ENCODE results near the gene MAML1.
"Not testable (repeated sequence)": the region's sequence is repeated elsewhere in the genome, so short reads cannot be mapped to it uniquely, and the experiment has no call there.

Gene MAML1

GRCh38 chr5:179732412-179732917 is at the start of gene MAML1:
Gene MAML1, plus strand, starts transcription at chr5:179732822. Its CDS starts 291 bp downstream, at chr5:179733113.
- peak; percentile 100 for DNase-seq

DNA sequence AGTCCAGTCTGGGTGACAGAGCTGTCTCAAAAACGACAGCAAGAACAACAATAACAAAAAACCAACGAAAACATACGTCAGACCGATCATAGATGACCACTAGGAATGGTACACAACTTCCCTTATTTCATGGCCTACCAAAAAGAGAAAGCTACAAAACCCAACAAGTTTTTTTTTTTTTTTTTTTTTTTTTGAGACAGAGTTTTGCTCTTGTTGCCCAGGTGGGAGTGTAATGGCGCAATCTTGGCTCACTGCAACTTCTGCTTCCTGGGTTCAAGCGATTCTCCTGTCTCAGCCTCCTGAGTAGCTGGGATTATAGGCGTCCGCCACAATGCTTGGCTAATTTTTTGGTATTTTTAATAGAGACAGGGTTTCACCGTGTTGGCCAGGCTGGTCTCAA is 43.4 kb upstream of the MAML1 start:
- not testable (repeated sequence) for DNase-seq

DNA sequence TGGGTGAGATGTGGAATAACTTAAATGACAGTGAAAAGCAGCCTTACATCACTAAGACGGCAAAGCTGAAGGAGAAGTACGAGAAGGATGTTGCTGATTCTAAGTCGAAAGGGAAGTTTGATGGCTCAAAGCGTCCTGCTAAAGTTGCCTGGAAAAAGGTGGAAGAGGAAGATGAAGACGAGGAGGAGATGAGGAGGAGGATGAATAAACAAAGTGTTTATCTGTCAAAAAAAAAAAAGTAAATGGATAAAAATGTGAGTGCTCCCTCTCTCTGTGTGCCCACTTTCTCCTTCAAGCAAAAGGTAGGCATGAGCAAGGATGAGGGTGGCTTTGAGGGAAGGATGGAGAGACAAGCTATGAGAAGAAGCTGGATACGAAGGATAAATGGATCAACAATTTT is 38.1 kb upstream of the MAML1 start:
- DNase-seq: no peak

DNA sequence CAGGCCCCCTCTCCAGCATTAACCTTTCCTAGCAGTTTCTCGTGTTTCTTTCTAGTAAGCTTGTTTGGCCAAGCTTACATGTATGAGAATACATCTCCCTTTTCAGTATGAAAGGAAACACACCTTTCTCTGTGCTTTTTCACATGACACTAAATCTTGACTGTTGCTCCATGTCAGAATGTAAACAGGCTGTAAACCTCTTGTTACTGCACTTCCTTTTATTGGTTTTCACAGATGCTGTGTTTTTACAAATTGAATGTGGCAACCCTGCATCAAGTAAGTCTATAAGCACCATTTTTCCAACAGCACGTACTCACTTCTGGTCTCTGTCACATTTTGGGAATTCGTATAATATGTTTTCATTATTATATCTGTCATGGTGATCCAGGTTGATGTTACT is 36.0 kb upstream of the MAML1 start:
- no peak for DNase-seq

GRCh38 chr5:179697108-179697507 is 35.5 kb upstream of the MAML1 start:
- no peak for DNase-seq

- not testable (repeated sequence) for DNase-seq
Observed at GRCh38 chr5:179697543-179697942, 35.1 kb upstream of the MAML1 start.

DNA sequence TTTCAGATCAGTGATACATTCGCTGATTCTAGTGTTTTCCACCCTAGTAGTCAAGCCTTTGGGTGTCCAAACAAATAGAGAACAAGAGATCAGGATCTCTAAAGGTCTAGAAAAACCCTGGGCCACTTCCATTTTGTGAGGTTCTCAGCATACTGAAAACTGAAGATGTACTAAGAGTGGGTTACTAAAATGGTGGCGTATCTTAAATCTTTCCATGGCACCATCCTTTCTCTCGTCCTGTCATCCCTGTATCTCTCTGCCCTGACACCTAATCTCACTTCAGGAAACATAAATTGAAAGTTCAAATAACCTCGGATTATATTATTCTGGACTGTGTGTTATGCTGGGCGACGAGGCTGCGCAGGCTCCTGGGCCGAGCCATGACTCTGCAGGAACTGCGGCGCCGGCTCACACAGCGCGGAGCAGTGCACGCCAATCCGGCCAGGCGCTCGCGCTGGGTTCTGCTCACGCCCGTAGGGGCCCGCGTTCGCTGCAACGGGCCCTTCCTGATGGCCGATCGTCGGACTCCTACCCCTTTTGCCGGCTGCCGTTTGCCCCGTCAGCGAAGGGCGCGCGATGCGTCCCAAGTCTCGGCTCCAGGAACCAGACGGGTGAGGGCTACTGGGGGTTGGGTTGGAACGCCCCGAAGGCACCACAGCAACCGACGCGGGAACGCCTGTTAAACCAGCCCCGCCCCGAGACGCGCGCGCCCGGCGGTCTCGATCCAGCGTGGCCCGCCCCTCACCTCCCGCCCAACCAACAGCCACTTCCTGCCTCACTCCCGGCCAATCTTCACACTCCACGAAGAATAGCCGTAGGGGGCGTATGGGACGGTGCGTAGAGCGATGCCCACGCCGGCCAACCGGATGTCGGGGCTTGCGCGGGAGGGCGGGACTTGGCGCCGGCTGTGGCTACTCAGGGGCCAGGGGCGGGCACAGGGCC is 34.4 kb upstream of the MAML1 start:
- peak; percentile 97 to 99 for DNase-seq

DNA sequence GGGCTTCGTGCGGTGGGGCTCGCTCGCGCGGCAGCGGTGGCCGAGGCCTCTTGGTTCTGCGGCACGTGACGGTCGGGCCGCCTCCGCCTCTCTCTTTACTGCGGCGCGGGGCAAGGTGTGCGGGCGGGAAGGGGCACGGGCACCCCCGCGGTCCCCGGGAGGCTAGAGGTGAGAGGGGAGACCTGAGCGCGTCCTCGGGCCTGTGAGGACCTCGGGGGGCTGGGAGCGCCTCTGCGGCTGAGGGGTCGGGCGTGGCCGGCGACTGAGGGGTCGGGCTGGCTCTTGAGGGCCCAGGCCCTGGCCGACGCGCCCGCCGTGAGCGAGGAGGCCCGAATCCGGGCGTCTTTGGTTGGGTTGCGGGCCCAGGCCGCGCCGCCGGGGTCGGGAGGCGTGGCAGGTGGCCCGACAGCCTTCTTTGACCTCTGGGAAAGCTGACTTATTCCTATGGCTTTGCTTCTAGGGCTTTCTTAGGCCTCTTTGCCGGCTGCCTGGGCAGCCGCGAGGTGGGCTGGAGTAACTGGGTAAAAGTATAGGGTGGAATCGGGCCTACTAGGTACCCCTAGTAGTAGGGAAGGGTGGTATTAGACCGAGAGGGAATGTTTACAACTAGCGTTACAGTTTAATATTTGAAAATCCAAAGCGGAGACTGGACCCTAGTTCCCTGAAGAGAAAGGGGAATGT is 33.5 kb upstream of the MAML1 start, which contains the start of gene CANX:
Gene CANX, plus strand, starts transcription at position 33 of the 681 bp plus-strand sequence. CDS start 6,715 bp downstream, outside the sequence.
- no peak for DNase-seq

DNA sequence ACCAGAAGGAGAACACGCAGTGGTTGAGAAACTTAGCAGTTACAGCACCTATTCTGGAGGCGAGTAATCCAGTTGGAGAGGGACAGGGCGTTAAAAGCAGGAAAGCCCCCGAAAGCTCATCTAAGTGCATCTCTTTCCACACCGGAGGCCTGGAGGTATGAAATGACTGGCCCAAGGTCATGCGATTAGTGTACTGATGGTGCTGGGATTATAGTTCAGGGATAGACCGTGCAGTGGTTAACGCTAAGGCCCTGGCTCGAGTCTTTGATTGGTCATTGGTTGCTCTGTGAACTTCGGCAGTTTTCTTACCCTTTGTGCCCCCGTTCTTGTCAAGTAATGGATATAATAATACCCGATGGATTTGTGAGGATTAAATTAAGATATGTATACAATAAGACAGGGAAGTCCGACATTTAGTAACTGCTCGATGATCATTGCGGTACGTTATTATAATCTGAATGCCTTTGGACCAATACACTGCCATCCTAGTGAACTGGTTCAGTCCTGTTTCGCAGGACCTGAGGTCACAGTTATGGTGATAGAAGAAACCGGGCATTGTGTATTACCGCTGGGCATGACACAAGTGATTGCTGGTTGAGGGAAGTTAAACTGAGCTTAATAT is 32.9 kb upstream of the MAML1 start:
- DNase-seq: peak in 1 of 2 experiments; percentile 47

GRCh38 chr5:179700401-179700918 is 32.2 kb upstream of the MAML1 start:
- no peak for DNase-seq

DNA sequence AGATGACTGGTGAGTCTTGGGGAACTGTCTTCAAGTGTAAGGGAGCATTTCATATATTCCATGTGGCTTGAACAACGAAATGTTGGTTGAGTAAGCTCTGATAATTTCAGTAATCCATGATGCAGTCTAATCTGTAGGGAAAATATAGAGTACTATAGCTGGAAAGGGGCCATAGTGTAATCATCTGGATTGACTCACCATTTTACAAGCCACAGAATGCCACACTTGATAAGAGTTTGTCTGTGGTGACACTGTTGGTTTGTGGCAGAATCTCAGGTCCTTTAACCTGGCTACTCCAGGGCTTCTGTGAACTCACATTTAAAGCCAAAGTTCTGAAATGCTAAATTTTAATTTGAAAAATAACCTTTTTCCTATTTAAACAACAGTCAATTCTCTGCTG is 16.3 kb upstream of the MAML1 start:
- no peak for DNase-seq

- DNase-seq: no peak
Observed at GRCh38 chr5:179720222-179720621, 12.4 kb upstream of the MAML1 start.

- no peak for DNase-seq
Observed at GRCh38 chr5:179724163-179724562, 8.5 kb upstream of the MAML1 start.

GRCh38 chr5:179727106-179727505 is 5.5 kb upstream of the MAML1 start:
- no peak for DNase-seq

DNA sequence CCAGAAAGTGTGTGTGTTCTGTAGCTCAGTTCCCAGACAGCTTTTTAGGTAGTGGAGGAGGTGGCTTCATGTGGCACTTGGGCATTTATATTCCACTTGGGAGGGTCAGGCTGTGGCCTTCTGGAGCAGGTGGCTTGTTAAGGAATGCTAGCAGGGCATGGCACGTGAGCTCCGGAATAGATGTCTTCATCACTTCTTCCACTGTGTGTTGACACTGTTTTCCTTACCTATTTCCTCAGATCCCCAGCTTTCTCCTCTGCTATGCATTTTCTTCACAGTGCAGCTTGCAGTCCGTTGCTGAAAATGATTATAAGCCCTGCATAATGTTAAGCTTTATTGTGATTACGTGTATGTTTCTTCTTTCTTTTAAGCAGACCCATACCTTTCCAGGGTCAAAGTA is 3.3 kb upstream of the MAML1 start:
- no peak for DNase-seq

DNA sequence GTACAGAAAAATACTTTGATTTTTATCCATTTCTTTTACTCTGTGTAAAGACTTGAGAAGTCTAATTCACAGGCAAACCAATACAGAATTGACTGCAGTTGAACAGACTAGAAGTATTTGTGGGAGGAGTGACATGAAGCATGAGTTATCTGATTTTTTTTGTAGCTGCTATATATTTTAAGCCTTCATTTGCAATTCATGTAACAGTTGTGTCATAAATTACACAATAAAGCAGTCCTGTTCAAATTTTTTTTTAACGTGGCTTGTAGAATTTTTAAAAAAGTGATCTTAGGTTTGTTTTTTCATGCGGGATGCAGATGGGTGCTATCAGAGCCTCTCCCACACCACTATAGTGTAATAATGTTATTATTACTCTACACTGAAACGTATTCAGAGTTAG is 2.9 kb upstream of the MAML1 start:
- no peak for DNase-seq

DNA sequence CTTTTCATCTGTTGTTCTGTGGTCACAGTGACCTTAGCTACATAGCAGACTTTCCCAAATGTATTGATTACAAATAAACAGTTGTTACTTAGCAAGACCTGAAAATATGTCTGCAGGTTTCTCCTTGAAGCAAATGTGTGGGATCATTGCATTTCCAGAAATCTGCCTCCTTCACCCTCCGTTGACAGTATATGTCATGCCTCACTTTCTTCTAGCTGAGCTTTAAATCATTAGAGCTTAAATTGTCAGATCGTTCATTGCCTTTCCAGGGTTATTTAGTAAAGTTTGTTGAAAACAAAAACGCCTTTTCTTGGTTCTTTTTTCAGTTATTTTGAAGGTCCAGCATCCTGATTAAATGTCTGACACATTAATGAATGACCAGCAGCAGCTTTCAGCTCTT is 2.3 kb upstream of the MAML1 start:
- DNase-seq: no peak

GRCh38 chr5:179730852-179731251 is 1.8 kb upstream of the MAML1 start:
- DNase-seq: no peak

GRCh38 chr5:179731791-179732411 is 721 bp upstream of the MAML1 start:
- DNase-seq: no peak

GRCh38 chr5:179732918-179733771 is 523 bp downstream of the MAML1 start:
- DNase-seq: peak in 1 of 2 experiments; percentile 36

DNA sequence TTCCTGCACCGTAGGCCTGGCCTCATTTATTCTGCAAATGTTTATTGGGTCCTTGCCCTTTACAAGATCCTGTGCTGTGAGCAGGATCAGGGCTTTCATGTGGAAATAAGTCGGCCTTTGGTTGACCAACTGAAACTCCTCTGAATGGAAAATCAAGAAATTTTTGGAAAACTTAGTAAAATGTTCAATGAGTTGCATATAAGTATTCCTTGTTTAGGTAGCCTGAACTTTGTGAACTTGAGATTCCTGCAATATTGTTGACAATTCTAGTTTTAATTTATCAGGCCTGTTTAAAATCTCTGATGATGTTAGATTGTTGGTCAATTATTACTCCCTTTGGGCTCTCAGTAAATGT is 1.1 kb downstream of the MAML1 start:
- no peak for DNase-seq

Data from SW 1271 (cell line).